Naive thymus-derived CD4-positive, alpha-beta T cell (primary cell): ENCODE data around the gene ULBP1. TPM values are rescaled to one million over a fixed set of nuclear protein-coding genes. Genes with fewer than 3 reads are reported as not detected.
"Not testable (repeated sequence)": the region's sequence is repeated elsewhere in the genome, so short reads cannot be mapped to it uniquely, and the experiment has no call there.

ENCODE experiments used
- ATAC-seq: fragments of 150-1000 bp; cut with Tn5 transposase; 2 replicates; pipeline ENCODE4 v1.10.0; 2021; ENCODE audit warnings: mild to moderate bottlenecking, moderate library complexity
- CTCF ChIA-PET: fragments of 350-600 bp; sonication (Branson Sonifier 250); formaldehyde crosslinking; loops from one replicate; lab custom pipeline; 2021; ENCODE audit warnings: antibody characterized with exemption; lab: Charles Lee
- POLR2A ChIA-PET: fragments of 350-600 bp; sonication (Branson Sonifier 250); formaldehyde crosslinking; loops from one replicate; lab custom pipeline; 2021; ENCODE audit warnings: antibody characterized with exemption, inconsistent platforms; lab: Charles Lee
- DNase-seq, 9 donors: peaks; one replicate each; pipeline versions ENCODE4 v3.0.0 to v3.0.0-alpha.2; 2020 to 2022; ENCODE audit warnings: mixed read lengths in 1 of 9
- H3K27ac ChIP-seq: one replicate; pipeline ENCODE4 v1.7.0; 2013; ENCODE audit warnings: mild to moderate bottlenecking, low read depth, low read length, moderate library complexity
- H3K27me3 ChIP-seq, 2 donors: one replicate each; pipeline ENCODE4 v1.7.0; 2013; ENCODE audit warnings: low read length in 2 of 2, mild to moderate bottlenecking in 2 of 2, moderate library complexity in 2 of 2; ENCODE audit not compliant: control insufficient read depth in 2 of 2, insufficient read depth in 2 of 2
- H3K36me3 ChIP-seq, 3 experiments: 1 replicate in 2 of 3; 2 replicates in 1 of 3; pipeline ENCODE4 v1.7.0; 2013; ENCODE audit warnings: low read length in 3 of 3, mild to moderate bottlenecking in 3 of 3, moderate library complexity in 1 of 3; ENCODE audit not compliant: insufficient read depth in 3 of 3, control insufficient read depth in 2 of 3
- H3K4me1 ChIP-seq, 2 donors: one replicate each; pipeline ENCODE4 v1.7.0; 2013; ENCODE audit warnings: low read length in 2 of 2, mild to moderate bottlenecking in 2 of 2, moderate library complexity in 1 of 2; ENCODE audit not compliant: control insufficient read depth in 2 of 2, insufficient read depth in 2 of 2
- H3K4me3 ChIP-seq: 2 replicates; pipeline ENCODE4 v1.7.0; 2013; ENCODE audit warnings: mild to moderate bottlenecking, low read length
- H3K9me3 ChIP-seq, 3 experiments: 1 replicate in 2 of 3; 2 replicates in 1 of 3; pipeline ENCODE4 v1.7.0; 2013; ENCODE audit warnings: low read length in 3 of 3; ENCODE audit not compliant: control insufficient read depth in 2 of 3
- H3K27ac Mint-ChIP-seq, 9 donors: one replicate each; pipeline ENCODE4 v1.8.0; 2020 to 2022; ENCODE audit warnings: mixed read lengths in 9 of 9, mild to moderate bottlenecking in 8 of 9, moderate library complexity in 5 of 9, inconsistent platforms in 2 of 9
- H3K27me3 Mint-ChIP-seq, 5 donors: one replicate each; pipeline ENCODE4 v1.8.0; 2021 to 2022; ENCODE audit warnings: mixed read lengths in 5 of 5, mild to moderate bottlenecking in 1 of 5
- H3K36me3 Mint-ChIP-seq, 5 donors: one replicate each; pipeline ENCODE4 v1.8.0; 2020 to 2022; ENCODE audit warnings: mixed read lengths in 5 of 5, mild to moderate bottlenecking in 3 of 5, inconsistent platforms in 1 of 5
- H3K4me1 Mint-ChIP-seq, 7 donors: one replicate each; pipeline ENCODE4 v1.8.0; 2020 to 2022; ENCODE audit warnings: mixed read lengths in 7 of 7, mild to moderate bottlenecking in 3 of 7, inconsistent platforms in 1 of 7
- H3K4me3 Mint-ChIP-seq, 10 donors: one replicate each; pipeline ENCODE4 v1.8.0; 2020 to 2022; ENCODE audit warnings: mild to moderate bottlenecking in 10 of 10, mixed read lengths in 10 of 10, moderate library complexity in 6 of 10, inconsistent platforms in 2 of 10
- H3K9me3 Mint-ChIP-seq, 11 donors: one replicate each; pipeline ENCODE4 v1.8.0; 2020 to 2022; ENCODE audit warnings: mixed read lengths in 11 of 11, mild to moderate bottlenecking in 4 of 11, inconsistent platforms in 1 of 11, moderate library complexity in 1 of 11
- intact Hi-C, 2 donors: fragments of 100-400 bp; cut with micrococcal nuclease; formaldehyde crosslinking; loops; one replicate each; pipeline ENCODE4 v1.15.1; 2023
- polyA plus RNA-seq, 2 donors: library from polyadenylated mRNA; unstranded; fragments of 300-500 nt; fragmentation: Illumina TruSeq; gene quantifications; one replicate each; pipeline ENCODE4 v1.2.3, GENCODE V29; 2021
- total RNA-seq, 6 experiments: library from RNA in 5 of 6; stranded (reverse) in 5 of 6; gene quantifications; 1 replicate in 5 of 6; 2 replicates in 1 of 6; pipeline ENCODE4 v1.2.3 and lab custom pipeline; 2021 to 2026

ULBP1 gene
- total and polyA plus RNA-seq, 7 experiments from 2014 or later: 1.4 TPM; not detected in 6

- H3K9me3 Mint-ChIP-seq: peaks cover 0 to 5% (median 0%) of the 10 kb centered on the region in 11 donors
- peak overlapping the region in 6 of 9 donors; percentile 29 to 95 (median 88) for H3K27ac Mint-ChIP-seq
- peak overlapping the region; percentile 87 for H3K4me3 ChIP-seq
- peak overlapping the region; percentile 75 for H3K27ac ChIP-seq
- no peaks in the 10 kb centered on the region for H3K9me3 ChIP-seq
- H3K27me3 ChIP-seq: peaks cover 0 to 5% of the 10 kb centered on the region in 2 donors
- ATAC-seq: no peak
- DNase-seq: no peak
- H3K36me3 ChIP-seq: no peaks in the 10 kb centered on the region
- H3K27me3 Mint-ChIP-seq: peaks cover 19 to 45% (median 25%) of the 10 kb centered on the region in 5 donors
- peaks cover 0 to 24% (median 0%) of the 10 kb centered on the region in 5 donors for H3K36me3 Mint-ChIP-seq
- POLR2A ChIA-PET: no interaction called here
- H3K4me1 Mint-ChIP-seq: peaks cover 7 to 48% (median 20%) of the 10 kb centered on the region in 7 donors
- CTCF ChIA-PET: no interaction called here
- intact Hi-C loops: loop anchor here (1.0 to 10.0 kb wide), 14 partner anchors 11 to 1449 kb away; partner anchors contain the start of genes LRP11 (in 2 of the 2), ULBP1 (in 2 of the 2), ULBP3 (in 2 of the 2) and GINM1 (in 1 of the 2)
- peaks cover 13 to 25% of the 10 kb centered on the region in 2 donors for H3K4me1 ChIP-seq
- H3K4me3 Mint-ChIP-seq: peak overlapping the region; percentile 78 to 96 (median 91)
These were observed 42.3 kb downstream of the ULBP1 start for GRCh38 chr6:150005761-150006651.

- peak overlapping the region in 1 of 9 donors; percentile 63 for H3K27ac Mint-ChIP-seq
- POLR2A ChIA-PET: interaction anchor here (0.8 kb wide), 1 partner anchor 12 kb away, joined by 4 read pairs; no protein-coding TSS in a partner anchor
These were observed 43.3 kb downstream of the ULBP1 start for GRCh38 chr6:150006961-150007464.

GRCh38 chr6:150008588-150008987 is 44.8 kb downstream of the ULBP1 start:
- Mint-ChIP-seq H3K36me3 (peaks cover 0 to 6% (median 0%) of the 10 kb centered on the region in 5 donors), H3K4me1 (peaks cover 9 to 36% (median 14%) of the 10 kb centered on the region in 7 donors), H3K9me3 (no peaks in the 10 kb centered on the region), H3K4me3 (no peak overlapping the region), H3K27ac (no peak overlapping the region), H3K27me3 (peaks cover 39 to 70% (median 43%) of the 10 kb centered on the region in 5 donors)
- Histone ChIP-seq H3K36me3 (no peaks in the 10 kb centered on the region), H3K27me3 (peaks cover 4 to 5% of the 10 kb centered on the region in 2 donors), H3K4me1 (peaks cover 12 to 13% of the 10 kb centered on the region in 2 donors), H3K4me3 (no peak overlapping the region), H3K9me3 (no peaks in the 10 kb centered on the region), H3K27ac (no peak overlapping the region)
- ChIA-PET POLR2A (no interaction called here), CTCF (no interaction called here)
- DNase-seq (no peak), ATAC-seq (no peak)
- intact Hi-C loops: loop anchor here (5.0 to 10.0 kb wide), 5 partner anchors 146 to 1446 kb away; partner anchors contain the start of genes LATS1 (in 1 of the 2), LRP11 (in 1 of the 2), PPIL4 (in 1 of the 2) and RMND1 (in 1 of the 2)

More at GRCh38 chr6:150006961-150007464, 43.3 kb downstream of the ULBP1 start:
- Histone ChIP-seq H3K4me1 (peaks cover 13 to 15% of the 10 kb centered on the region in 2 donors), H3K27ac (no peak overlapping the region), H3K36me3 (no peaks in the 10 kb centered on the region), H3K27me3 (peaks cover 0 to 5% of the 10 kb centered on the region in 2 donors), H3K4me3 (no peak overlapping the region), H3K9me3 (no peaks in the 10 kb centered on the region)
- Mint-ChIP-seq H3K9me3 (peaks cover 0 to 5% (median 0%) of the 10 kb centered on the region in 11 donors), H3K27me3 (peaks cover 29 to 55% (median 31%) of the 10 kb centered on the region in 5 donors), H3K4me3 (peak overlapping the region in 5 of 10 donors; percentile 12 to 90 (median 27)), H3K36me3 (peaks cover 0 to 16% (median 0%) of the 10 kb centered on the region in 5 donors), H3K4me1 (peaks cover 7 to 39% (median 14%) of the 10 kb centered on the region in 7 donors)
- intact Hi-C loops: loop anchor here (1.0 to 10.0 kb wide), 6 partner anchors 10 to 1448 kb away; partner anchors contain the start of genes LATS1 (in 1 of the 2), LRP11 (in 1 of the 2), PPIL4 (in 1 of the 2) and RMND1 (in 1 of the 2)
- ATAC-seq: peak; percentile 13
- CTCF ChIA-PET: interaction anchor here (0.7 to 0.8 kb wide), 2 partner anchors 10 to 114 kb away, joined by 3 to 6 read pairs; no protein-coding TSS in a partner anchor
- peak in 5 of 9 donors; percentile 30 to 45 (median 40) for DNase-seq

GRCh38 chr6:150012846-150013784 is 49.4 kb downstream of the ULBP1 start:
- DNase-seq, H3K27ac Mint-ChIP-seq, H3K9me3 Mint-ChIP-seq, H3K36me3 ChIP-seq, H3K4me3 ChIP-seq, H3K36me3 Mint-ChIP-seq, intact Hi-C loops, H3K27ac ChIP-seq, POLR2A ChIA-PET, CTCF ChIA-PET, H3K9me3 ChIP-seq, H3K4me3 Mint-ChIP-seq, H3K4me1 ChIP-seq, ATAC-seq: not testable (repeated sequence)
- H3K27me3 ChIP-seq: peaks cover 11 to 21% of the 10 kb centered on the region in 2 donors
- Mint-ChIP-seq H3K27me3 (peaks cover 76 to 89% (median 80%) of the 10 kb centered on the region in 5 donors), H3K4me1 (peaks cover 10 to 29% (median 15%) of the 10 kb centered on the region in 7 donors)

GRCh38 chr6:150013785-150014622 is 50.3 kb downstream of the ULBP1 start:
- H3K36me3 Mint-ChIP-seq, H3K4me1 ChIP-seq, ATAC-seq, DNase-seq, H3K9me3 ChIP-seq, intact Hi-C loops, H3K9me3 Mint-ChIP-seq, H3K27ac ChIP-seq, H3K27ac Mint-ChIP-seq, H3K36me3 ChIP-seq, H3K4me3 ChIP-seq, POLR2A ChIA-PET, CTCF ChIA-PET: not testable (repeated sequence)
- Mint-ChIP-seq H3K27me3 (peaks cover 75 to 90% (median 77%) of the 10 kb centered on the region in 5 donors), H3K4me3 (peak overlapping the region; percentile 25 to 73 (median 58)), H3K4me1 (peaks cover 10 to 23% (median 15%) of the 10 kb centered on the region in 7 donors)
- H3K27me3 ChIP-seq: peaks cover 11 to 21% of the 10 kb centered on the region in 2 donors
